Non-pigmented ciliary epithelial cell (primary cell): ENCODE results near the gene IGF2R.
"Not testable (repeated sequence)": the region's sequence is repeated elsewhere in the genome, so short reads cannot be mapped to it uniquely, and the experiment has no call there.

Experiments used
- DNase-seq: peaks from one replicate; pipeline ENCODE4 v3.0.0-alpha.2; 2010; ENCODE audit warnings: low read depth

Gene IGF2R

DNA sequence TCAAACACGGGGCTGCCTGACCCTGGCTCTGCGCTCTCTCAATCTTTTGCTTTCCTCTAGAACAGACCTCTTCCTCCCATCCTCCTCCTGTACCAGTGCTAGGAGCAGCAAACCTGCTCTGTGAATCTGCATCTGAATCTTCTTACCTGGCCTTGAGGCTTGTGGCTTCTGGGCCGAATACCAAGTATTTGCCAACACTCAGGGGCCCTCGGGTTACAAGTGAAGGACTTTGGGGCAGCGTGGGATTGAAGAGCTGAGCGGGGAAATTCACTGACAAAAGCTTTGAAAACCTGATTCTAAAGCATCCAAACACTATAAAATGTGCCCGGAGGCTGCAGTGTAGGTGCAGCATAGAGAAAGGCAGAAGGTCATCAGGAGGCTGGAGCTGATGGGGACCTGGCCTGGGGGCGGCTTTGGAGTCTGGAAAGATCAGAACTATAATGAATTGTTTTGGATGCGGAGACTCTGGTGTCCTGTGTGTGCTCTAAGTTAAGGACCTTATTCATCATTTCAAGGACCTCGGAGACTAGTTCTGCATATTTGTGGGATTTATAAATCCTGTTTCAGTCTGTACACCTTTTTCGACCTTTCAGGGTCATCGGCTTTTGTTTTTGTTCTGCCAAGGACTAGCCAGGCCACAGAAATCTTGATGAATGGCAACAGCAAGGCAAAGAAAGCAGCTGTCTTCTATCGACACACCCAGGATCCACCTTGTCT is 16.4 kb upstream of the IGF2R start:
- DNase-seq, result no peak

GRCh38 chr6:159953091-159953601 is 15.7 kb upstream of the IGF2R start:
- DNase-seq, result no peak

DNA sequence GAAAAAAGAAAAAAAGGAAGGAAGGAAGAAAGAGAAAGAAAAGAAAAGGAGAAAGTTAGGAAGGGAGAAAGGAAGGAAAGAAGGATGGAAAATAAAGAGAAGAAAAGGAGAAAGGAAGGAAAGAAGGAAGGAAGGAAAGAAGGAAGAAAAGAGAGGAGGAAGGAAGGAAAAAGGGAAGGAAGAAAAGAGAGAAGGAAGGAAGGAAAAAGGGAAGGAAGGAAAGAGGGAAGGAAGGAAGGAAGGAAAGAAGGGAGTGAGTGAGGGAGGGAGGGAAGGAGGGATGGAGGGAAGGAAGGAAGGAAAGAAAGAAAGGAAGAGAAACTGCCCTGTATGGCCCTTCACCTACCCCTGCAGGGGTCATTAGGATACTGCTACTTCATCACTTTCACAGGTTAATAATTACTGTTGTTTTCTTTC is 12.9 kb upstream of the IGF2R start:
- no peak for DNase-seq

GRCh38 chr6:159957071-159957673 is 11.7 kb upstream of the IGF2R start:
- no peak for DNase-seq

DNA sequence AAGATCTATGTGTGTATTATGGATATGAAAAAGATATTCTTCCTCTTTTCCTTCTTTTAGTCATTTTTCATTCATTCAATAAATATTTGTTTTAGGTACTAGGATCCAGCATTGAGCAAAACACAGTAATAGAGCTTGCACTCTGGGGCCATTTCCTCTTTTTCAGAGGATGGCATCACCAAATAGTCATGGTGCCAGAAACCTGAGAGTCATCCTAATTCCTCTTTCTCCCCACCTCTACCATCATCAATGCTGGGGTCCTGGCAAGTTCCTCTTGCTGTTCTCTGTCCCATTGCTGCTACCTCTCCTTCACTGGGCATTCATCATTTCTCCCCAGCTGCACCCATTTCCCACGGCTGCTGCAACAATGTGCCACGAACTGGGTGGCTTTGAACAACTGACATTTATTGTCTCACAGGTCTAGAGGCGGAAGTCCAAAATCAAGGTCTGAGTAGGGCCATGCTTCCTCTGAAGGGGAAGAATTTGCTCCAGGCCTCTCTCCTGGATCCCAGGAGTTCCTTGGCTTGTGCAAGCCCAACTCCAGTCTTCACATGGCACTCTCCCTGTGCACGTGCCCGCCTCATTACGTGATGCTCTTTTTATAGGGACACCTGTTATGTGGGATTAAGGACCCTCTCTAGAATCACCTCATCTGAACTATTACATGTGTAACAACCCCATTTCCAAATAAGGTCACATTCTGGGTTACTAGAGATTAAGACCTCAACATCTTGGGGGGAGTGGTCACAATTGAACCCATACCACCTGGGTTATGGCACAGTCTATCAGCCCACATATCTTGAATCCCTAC is 9.5 kb upstream of the IGF2R start:
- DNase-seq, result no peak

DNA sequence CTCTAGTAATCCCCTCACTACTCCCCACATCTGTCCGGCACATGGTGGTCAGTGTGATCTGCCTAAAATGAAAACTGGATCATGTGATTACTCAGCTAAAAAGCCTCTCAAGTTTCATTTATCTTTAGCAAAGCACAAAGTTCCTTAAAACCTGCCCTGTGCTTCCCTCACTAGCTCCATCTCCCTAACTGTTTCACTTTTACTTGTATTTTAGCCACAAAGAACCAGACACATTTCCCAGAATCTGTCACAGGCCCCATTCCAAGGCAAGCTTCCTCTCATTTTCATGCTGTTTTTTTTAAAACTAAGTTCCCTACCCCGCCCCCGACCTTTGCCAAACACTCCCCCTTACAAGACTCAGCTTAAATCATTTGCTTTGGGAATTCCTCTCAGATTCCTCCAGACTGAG is 8.9 kb upstream of the IGF2R start:
- DNase-seq, result no peak

DNA sequence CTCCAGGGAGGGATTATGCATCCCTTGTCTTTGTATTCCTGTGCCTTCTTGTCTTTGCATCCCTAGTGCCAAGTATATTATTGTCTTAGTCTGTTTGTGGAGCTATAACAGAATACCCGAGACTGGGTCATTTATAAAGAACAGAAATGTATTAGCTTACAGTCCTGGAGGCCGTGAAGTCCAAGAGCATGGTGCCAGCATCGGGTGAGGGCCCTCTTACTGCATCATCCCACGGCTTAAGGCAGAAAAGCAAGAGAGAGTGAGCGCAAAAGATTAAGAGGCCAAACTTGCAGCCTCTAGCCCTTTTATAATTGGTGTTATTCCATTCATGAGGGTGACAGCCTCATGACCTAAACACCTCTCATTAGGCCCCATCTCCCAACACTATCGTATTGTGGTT is 8.4 kb upstream of the IGF2R start:
- DNase-seq, result no peak

DNA sequence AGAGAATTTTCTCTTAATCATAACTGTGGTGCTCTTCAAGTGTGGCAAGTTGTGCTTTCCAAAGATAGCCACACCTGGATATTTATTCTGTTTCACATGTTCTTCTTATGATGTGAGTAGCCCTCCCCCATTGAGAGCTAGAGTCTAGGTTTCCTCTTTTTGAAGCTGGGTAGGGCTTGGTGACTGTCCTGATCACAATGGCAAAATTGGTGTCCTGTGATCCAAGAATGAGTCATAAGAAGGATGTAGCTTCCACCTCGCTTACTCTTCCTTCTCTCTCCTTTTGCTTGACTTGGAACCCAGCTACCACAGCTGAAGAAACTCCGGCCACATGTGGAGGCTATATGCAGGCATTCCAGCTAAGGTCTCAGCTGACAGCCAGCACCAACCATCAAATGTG is 7.4 kb upstream of the IGF2R start:
- DNase-seq, result no peak

DNA sequence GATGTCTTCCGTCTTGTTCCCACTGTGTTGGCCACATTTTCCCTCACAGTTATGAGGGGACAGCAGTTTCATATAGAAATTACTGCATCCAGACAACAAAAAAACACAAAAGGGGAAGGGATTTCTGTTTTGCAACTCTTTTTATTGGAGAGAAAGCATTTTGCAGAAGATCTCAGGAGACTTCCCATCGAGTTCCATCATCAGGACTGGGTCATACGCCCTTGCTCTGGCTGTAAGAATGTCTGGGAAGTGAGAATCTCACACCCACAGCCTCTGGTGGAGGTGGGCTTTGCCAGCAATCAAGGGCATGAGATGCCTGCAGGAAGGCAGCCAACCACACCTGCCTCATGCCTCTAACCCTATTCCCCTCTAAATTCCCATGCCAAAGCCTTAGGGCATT is 5.8 kb upstream of the IGF2R start:
- no peak for DNase-seq

- no peak for DNase-seq
Observed at GRCh38 chr6:159964046-159964445, 4.8 kb upstream of the IGF2R start.

- DNase-seq, result no peak
Observed at GRCh38 chr6:159966339-159966738, 2.5 kb upstream of the IGF2R start.

DNA sequence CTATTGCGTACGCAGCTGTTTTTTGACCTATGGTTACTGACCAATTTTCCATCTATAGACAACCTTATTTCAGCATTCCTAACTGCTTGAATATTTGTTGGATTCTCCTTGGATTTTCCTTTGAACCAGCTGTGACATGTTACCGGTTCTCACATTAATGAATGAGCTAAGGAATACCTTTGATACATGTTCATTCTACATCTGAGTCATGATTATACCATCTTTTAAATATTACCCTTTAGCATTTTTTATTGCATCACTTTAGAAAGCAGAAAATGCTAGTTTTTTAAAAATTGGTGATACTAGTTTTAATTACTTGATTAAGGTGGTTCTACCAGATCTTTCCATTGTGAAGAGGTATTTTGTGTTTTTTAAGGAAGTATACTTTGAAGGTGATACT is 1.9 kb upstream of the IGF2R start:
- DNase-seq, result no peak

GRCh38 chr6:159967621-159968020 is 1.3 kb upstream of the IGF2R start:
- DNase-seq, result not testable (repeated sequence)

- no peak for DNase-seq
Observed at GRCh38 chr6:159969204-159969912, 476 bp downstream of the IGF2R start.

- no peak for DNase-seq
Observed at GRCh38 chr6:159969921-159970320, 1.0 kb downstream of the IGF2R start.

DNA sequence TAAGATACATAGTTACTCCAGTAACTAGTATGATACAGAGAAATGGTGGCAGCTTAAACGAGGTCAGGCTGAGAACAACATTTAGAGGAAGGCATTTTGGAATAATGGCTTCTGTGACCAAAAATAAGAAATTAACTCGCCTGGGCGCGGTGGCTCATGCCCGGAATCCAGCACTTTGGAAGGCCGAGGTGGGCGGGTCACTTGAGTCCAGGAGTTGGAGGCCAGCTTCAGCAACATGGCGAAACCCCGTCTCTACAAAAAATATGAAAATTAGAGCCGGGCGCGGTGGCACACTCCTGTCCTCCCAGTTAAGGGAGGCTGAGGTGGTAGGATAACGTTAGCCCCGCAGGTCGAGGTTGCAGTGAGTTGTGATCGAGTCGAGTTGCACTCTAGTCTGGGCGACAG is 1.8 kb downstream of the IGF2R start:
- DNase-seq, result no peak

DNA sequence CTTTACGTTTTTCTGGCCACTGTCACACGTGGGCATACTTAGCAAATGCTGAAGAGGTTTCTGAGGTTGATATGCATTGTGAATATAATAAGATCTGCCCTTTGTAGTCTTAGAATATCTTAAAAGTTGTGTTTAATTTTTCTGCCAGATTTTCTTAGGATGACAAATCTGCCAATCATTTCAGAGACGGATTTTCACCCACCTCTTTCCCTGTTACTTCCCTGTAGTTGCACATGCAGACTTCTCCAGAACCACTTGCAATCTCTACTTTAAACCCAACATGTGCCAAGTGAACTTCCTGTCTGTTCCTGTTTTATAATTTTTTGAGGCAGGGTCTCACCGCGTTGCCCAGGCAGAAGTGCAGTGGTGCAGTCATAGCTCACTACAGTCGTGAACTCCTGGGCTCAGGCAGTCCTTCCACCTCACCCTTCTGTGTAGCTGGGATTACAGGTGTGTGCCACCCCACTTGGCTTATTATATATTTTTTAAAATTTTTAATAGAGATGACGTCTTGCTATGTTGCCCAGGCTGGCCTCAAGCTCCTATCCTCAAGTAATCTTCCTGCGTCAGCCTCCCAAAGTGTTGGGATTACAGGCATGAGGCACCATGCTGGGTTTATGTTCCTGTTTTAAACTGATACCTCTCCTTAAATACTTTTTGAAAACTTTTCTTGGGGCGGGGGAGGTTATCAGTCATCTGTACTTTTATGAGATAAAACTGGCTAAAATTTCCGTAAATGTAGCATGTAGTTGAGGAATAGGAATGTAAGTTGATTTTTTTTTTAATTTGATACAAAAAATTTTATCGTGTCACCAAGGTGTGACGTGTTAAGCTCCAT is 2.7 kb downstream of the IGF2R start:
- DNase-seq, result no peak

DNA sequence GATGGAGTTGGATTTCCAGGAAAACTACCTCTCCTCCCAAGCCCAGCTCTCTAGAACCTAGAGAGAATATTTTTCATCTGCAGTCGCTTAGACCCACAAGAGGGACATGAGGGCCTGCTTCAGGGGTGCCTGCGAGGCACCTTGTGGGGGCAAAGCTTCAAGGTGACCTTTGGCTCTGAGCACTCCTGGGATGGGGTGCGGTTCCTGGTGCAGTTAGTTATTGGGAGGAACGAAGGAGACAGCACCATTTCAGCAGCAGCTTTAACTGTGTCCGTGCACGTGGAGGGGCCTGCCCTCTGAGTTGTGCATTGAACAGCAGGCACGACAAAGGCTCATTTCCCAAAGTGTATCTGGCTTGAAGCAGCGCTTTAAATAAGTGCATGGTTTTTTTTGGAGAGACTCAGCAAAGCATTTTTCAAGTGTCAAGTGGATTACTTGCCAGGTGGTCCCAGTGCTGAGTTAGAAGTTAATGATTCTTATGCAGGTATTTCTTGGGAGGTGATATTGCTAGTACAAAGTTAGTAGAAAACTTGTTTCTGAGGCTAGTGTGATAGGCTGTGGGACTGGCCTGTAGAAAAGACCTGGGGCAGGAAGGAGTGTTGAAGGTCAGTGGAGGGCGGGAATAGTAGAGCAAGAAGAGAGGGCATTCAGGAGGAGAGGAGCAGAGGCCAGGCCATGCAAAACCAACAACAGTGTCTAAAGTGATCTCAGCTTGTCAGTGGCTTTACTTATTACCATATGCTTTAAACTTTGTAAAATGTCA is 3.8 kb downstream of the IGF2R start:
- DNase-seq, result no peak

GRCh38 chr6:159973406-159973805 is 4.5 kb downstream of the IGF2R start:
- no peak for DNase-seq

- no peak for DNase-seq
Observed at GRCh38 chr6:159973951-159974350, 5.1 kb downstream of the IGF2R start.

DNA sequence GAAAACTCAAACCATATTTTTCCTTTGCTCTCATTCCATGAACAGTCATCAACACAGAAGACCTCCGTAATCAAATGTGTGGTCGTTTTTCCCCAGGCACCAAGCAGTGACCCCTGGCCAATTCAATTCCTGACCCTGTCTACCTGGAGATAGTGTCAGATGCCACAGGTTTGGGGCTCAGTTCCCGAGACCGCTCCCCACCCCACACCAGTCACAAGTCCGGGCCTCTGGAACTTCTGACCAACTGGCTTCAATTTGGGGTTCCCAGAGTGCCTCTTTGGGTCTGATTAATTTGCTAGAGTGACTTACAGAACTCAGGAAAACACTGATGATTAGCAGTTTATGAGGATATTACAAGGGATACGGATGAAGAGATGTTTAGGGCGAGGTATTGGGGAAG is 6.0 kb downstream of the IGF2R start:
- DNase-seq, result no peak
